Placental pericyte (primary cell): ENCODE data around the gene TMEM266. TPM values are rescaled to one million over a fixed set of nuclear protein-coding genes. Genes with fewer than 3 reads are reported as not detected.

Experiments
- total RNA-seq: library from RNA; depleted of rRNA; stranded (reverse); fragments of >200 nt; gene quantifications from 2 replicates; pipeline ENCODE4 v1.2.3, GENCODE V29; 2012

TMEM266 gene
- not detected in 2 replicates for total RNA-seq

GRCh38 chr15:76059320-76060117 is at the start of gene TMEM266:
TMEM266 (plus strand) TSS chr15:76059985; CDS start chr15:76134264, 74,279 bp downstream.

GRCh38 chr15:76011627-76012551 is 47.9 kb upstream of the TMEM266 start, which contains the start of gene NRG4:
NRG4 (minus strand) TSS chr15:76012424; CDS start chr15:76011230, 1,194 bp downstream.

Other genes with a start within 250 kb of the TMEM266 start
- 47.7 and 62.3 TPM in 2 replicates for gene UBE2Q2, start 216.5 kb upstream of the TMEM266 start, total RNA-seq
- 40.9 and 60.4 TPM in 2 replicates for gene FBXO22, start 156.1 kb upstream of the TMEM266 start, total RNA-seq
- gene NRG4, start 47.6 kb upstream of the TMEM266 start, total RNA-seq, result not detected in 2 replicates